IMR-90 (cell line): ENCODE data around the gene MED12L. TPM values are rescaled to one million over a fixed set of nuclear protein-coding genes. Genes with fewer than 3 reads are reported as not detected.

Source experiments
- ATAC-seq: fragments of 200-7000 bp; cut with Tn5 transposase; 2 replicates; pipeline ENCODE4 v1.9.1; 2020; ENCODE audit warnings: low read depth, mild to moderate bottlenecking, moderate library complexity
- BruUV-seq: library from RNA; stranded (reverse); fragments of 400-500 nt; replicated peaks from 2 replicates; lab custom pipeline; 2021; lab: Mats Ljungman, UMichigan
- CTCF ChIA-PET: fragments of 300-600 bp; formaldehyde crosslinking; extraction: SDS; loops from one replicate; lab custom pipeline; 2021; ENCODE audit warnings: antibody characterized with exemption; lab: Yijun Ruan, JAX
- POLR2A ChIA-PET: fragments of 300-600 bp; sonication (Branson Sonifier 250); formaldehyde crosslinking; loops from one replicate; lab custom pipeline; 2022; ENCODE audit warnings: antibody characterized with exemption; ENCODE audit not compliant: unreplicated experiment; lab: Charles Lee
- DNase-seq: peaks from one replicate; pipeline ENCODE4 v3.0.0; 2013
- H2AFZ ChIP-seq: replicated peaks from 2 replicates; pipeline ENCODE3; 2013; ENCODE audit warnings: low read length, mild to moderate bottlenecking; ENCODE audit not compliant: poor library complexity
- H2AK5ac ChIP-seq: 2 replicates; pipeline ENCODE4 v1.6.1; 2013; ENCODE audit warnings: low read depth, low read length, inconsistent platforms
- H2AK9ac ChIP-seq: replicated peaks from 2 replicates; pipeline ENCODE3; 2013; ENCODE audit warnings: mild to moderate bottlenecking, low read depth, low read length, moderate library complexity; ENCODE audit not compliant: poor library complexity
- H2BK120ac ChIP-seq: 2 replicates; pipeline ENCODE4 v1.6.1; 2013; ENCODE audit warnings: low read depth, low read length, inconsistent platforms
- H2BK15ac ChIP-seq: 3 replicates; pipeline ENCODE4 v1.6.1; 2013; ENCODE audit warnings: low read depth, low read length, inconsistent platforms
- H2BK20ac ChIP-seq: 2 replicates; pipeline ENCODE4 v1.6.1; 2013; ENCODE audit warnings: low read depth, mild to moderate bottlenecking, inconsistent platforms, low read length, moderate library complexity
- H2BK5ac ChIP-seq: 2 replicates; pipeline ENCODE4 v1.6.1; 2013; ENCODE audit warnings: mild to moderate bottlenecking, low read depth, low read length, inconsistent platforms; ENCODE audit not compliant: poor library complexity, severe bottlenecking
- H3K14ac ChIP-seq: replicated peaks from 2 replicates; pipeline ENCODE4 v1.6.1; 2013; ENCODE audit warnings: low read depth, low read length, inconsistent platforms
- H3K18ac ChIP-seq: 2 replicates; pipeline ENCODE4 v1.6.1; 2013; ENCODE audit warnings: low read depth, low read length, control low read depth
- H3K23ac ChIP-seq: 2 replicates; pipeline ENCODE4 v1.6.1; 2013; ENCODE audit warnings: low read depth, low read length, inconsistent platforms
- H3K27ac ChIP-seq: 2 replicates; pipeline ENCODE4 v1.5.1; 2013; ENCODE audit warnings: mild to moderate bottlenecking, control low read depth, low read length; ENCODE audit not compliant: insufficient read depth
- H3K27me3 ChIP-seq: 2 replicates; pipeline ENCODE4 v1.6.1; 2013; ENCODE audit warnings: low read length; ENCODE audit not compliant: control insufficient read depth, insufficient read depth
- H3K36me3 ChIP-seq: 2 replicates; pipeline ENCODE4 v1.6.1; 2013; ENCODE audit warnings: low read length, mixed read lengths; ENCODE audit not compliant: control insufficient read depth, insufficient read depth
- H3K4ac ChIP-seq: 2 replicates; pipeline ENCODE4 v1.6.1; 2013; ENCODE audit warnings: low read depth, low read length, inconsistent platforms
- H3K4me1 ChIP-seq: 2 replicates; pipeline ENCODE4 v1.6.1; 2013; ENCODE audit warnings: low read length, mixed read lengths; ENCODE audit not compliant: control insufficient read depth, insufficient read depth
- H3K4me2 ChIP-seq: 2 replicates; pipeline ENCODE4 v1.6.1; 2013; ENCODE audit warnings: low read depth, mild to moderate bottlenecking, control low read depth, low read length, moderate library complexity
- H3K4me3 ChIP-seq: 2 replicates; pipeline ENCODE4 v1.5.1; 2013; ENCODE audit warnings: low read depth, mild to moderate bottlenecking, control low read depth, low read length, moderate library complexity; ENCODE audit not compliant: insufficient read depth
- H3K56ac ChIP-seq: 2 replicates; pipeline ENCODE4 v1.6.1; 2013; ENCODE audit warnings: low read length, inconsistent platforms; ENCODE audit not compliant: insufficient read depth; ENCODE audit errors: extremely low read depth
- H3K79me1 ChIP-seq, 2 experiments: 2 replicates each; pipeline ENCODE4 v1.6.1; 2013; ENCODE audit warnings: low read length in 2 of 2, inconsistent platforms in 1 of 2, low read depth in 1 of 2
- H3K9ac ChIP-seq: 2 replicates; pipeline ENCODE4 v1.6.1; 2013; ENCODE audit warnings: low read depth, low read length, control low read depth
- H3K9me1 ChIP-seq: 2 replicates; pipeline ENCODE4 v1.6.1; 2013; ENCODE audit warnings: low read length, inconsistent platforms; ENCODE audit not compliant: insufficient read depth
- H3K9me3 ChIP-seq: 2 replicates; pipeline ENCODE4 v1.6.1; 2013; ENCODE audit warnings: low read length; ENCODE audit not compliant: control insufficient read depth, insufficient read depth
- H4K20me1 ChIP-seq: 2 replicates; pipeline ENCODE4 v1.6.1; 2013; ENCODE audit warnings: low read length, inconsistent platforms; ENCODE audit not compliant: insufficient read depth
- H4K5ac ChIP-seq: 2 replicates; pipeline ENCODE4 v1.6.1; 2013; ENCODE audit warnings: mild to moderate bottlenecking, low read depth, low read length, control low read depth
- H4K8ac ChIP-seq, 2 experiments: 2 replicates each; pipeline ENCODE4 v1.6.1; 2013; ENCODE audit warnings: low read depth in 2 of 2, low read length in 2 of 2, control low read depth in 1 of 2, inconsistent platforms in 1 of 2
- H4K91ac ChIP-seq: 2 replicates; pipeline ENCODE4 v1.6.1; 2013; ENCODE audit warnings: low read depth, low read length, inconsistent platforms; ENCODE audit not compliant: insufficient read depth
- BHLHE40 ChIP-seq: fragments of 150-350 bp; IDR thresholded peaks from 2 replicates; pipeline ENCODE4 v1.6.1; 2016; ENCODE audit warnings: mild to moderate bottlenecking, low read depth, low read length
- CEBPB ChIP-seq: IDR thresholded peaks from 2 replicates; pipeline ENCODE4 v1.6.1; 2012; ENCODE audit warnings: low read depth, low read length, improper control_type of control experiment
- CHD1 ChIP-seq: IDR thresholded peaks from 2 replicates; pipeline ENCODE4 v1.6.1; 2012; ENCODE audit warnings: low read depth, low read length, improper control_type of control experiment
- CTCF ChIP-seq: conservative IDR thresholded peaks from 2 replicates; pipeline ENCODE4 v1.5.1; 2012; ENCODE audit warnings: mild to moderate bottlenecking, low read depth, low read length, improper control_type of control experiment
- ELK1 ChIP-seq: fragments of 150-350 bp; IDR thresholded peaks from 2 replicates; pipeline ENCODE4 v1.6.1; 2016; ENCODE audit warnings: low read depth, mild to moderate bottlenecking, low read length, moderate library complexity, borderline replicate concordance
- FOS ChIP-seq: fragments of 150-350 bp; IDR thresholded peaks from 2 replicates; pipeline ENCODE4 v1.6.1; 2016; ENCODE audit warnings: low read depth, low read length
- MAFK ChIP-seq: IDR thresholded peaks from 2 replicates; pipeline ENCODE4 v1.6.1; 2012; ENCODE audit warnings: low read depth, low read length, improper control_type of control experiment
- MAZ ChIP-seq: IDR thresholded peaks from 2 replicates; pipeline ENCODE4 v1.6.1; 2012; ENCODE audit warnings: low read depth, mild to moderate bottlenecking, low read length, improper control_type of control experiment, moderate library complexity, borderline replicate concordance
- MXI1 ChIP-seq: IDR thresholded peaks from 2 replicates; pipeline ENCODE4 v1.6.1; 2012; ENCODE audit warnings: low read depth, mild to moderate bottlenecking, low read length, moderate library complexity, borderline replicate concordance
- NFE2L2 ChIP-seq: fragments of 150-350 bp; IDR thresholded peaks from 2 replicates; pipeline ENCODE4 v1.6.1; 2016; ENCODE audit warnings: low read depth, mild to moderate bottlenecking, low read length
- POLR2A ChIP-seq: IDR thresholded peaks from 2 replicates; pipeline ENCODE4 v1.6.1; 2012; ENCODE audit warnings: mild to moderate bottlenecking, low read depth, low read length
- RAD21 ChIP-seq: IDR thresholded peaks from 2 replicates; pipeline ENCODE4 v1.6.1; 2012; ENCODE audit warnings: low read length, improper control_type of control experiment
- RCOR1 ChIP-seq: IDR thresholded peaks from 2 replicates; pipeline ENCODE4 v1.6.1; 2012; ENCODE audit warnings: mild to moderate bottlenecking, low read length, improper control_type of control experiment; ENCODE audit not compliant: insufficient replicate concordance
- RFX5 ChIP-seq: IDR thresholded peaks from 2 replicates; pipeline ENCODE4 v1.8.0; 2012; ENCODE audit warnings: low read depth, mild to moderate bottlenecking, low read length, moderate library complexity
- SMC3 ChIP-seq: fragments of 150-350 bp; IDR thresholded peaks from 2 replicates; pipeline ENCODE4 v1.6.1; 2016; ENCODE audit warnings: low read depth, mild to moderate bottlenecking, antibody characterized with exemption, low read length, moderate library complexity
- USF2 ChIP-seq: fragments of 150-350 bp; IDR thresholded peaks from 2 replicates; pipeline ENCODE4 v1.6.1; 2017; ENCODE audit warnings: mild to moderate bottlenecking, antibody characterized with exemption, low read length, low read depth
- WGBS, 2 experiments: methylation state at CpG; one replicate each; pipeline versions ENCODE4 v1.1.5 to v1.1.7; 2013; ENCODE audit warnings: missing lambda C conversion rate in 2 of 2; ENCODE audit not compliant: insufficient read length in 1 of 2; ENCODE audit errors: extremely low coverage in 2 of 2; 5-methylcytosine and 5-hydroxymethylcytosine counted together
- dilution Hi-C: fragments of 300-500 bp; cut with HindIII; formaldehyde crosslinking; loops from one replicate; pipeline ENCODE4 v1.14.3; 2018; ENCODE audit warnings: low sequenced_read_pairs; ENCODE audit not compliant: unreplicated experiment
- in situ Hi-C: fragments of 300-500 bp; cut with MboI; formaldehyde crosslinking; loops from 3 replicates; pipeline ENCODE4 v1.14.3; 2019; ENCODE audit warnings: low sequenced_read_pairs, inconsistent platforms, mixed read lengths
- intact Hi-C: fragments of 100-400 bp; cut with micrococcal nuclease; formaldehyde crosslinking; loops from 2 replicates; pipeline ENCODE4 v1.10.0; 2022
- polyA plus RNA-seq, 3 experiments: library from polyadenylated mRNA; depleted of rRNA; stranded (reverse); fragments of >200 nt; gene quantifications; 2 replicates each; pipeline ENCODE4 v1.2.3, GENCODE V29; 2012; ENCODE audit warnings: low replicate concordance in 1 of 3
- total RNA-seq: library from RNA; depleted of rRNA; stranded (reverse); fragments of >200 nt; gene quantifications from 2 replicates; pipeline ENCODE4 v1.2.3, GENCODE V29; 2012

Gene MED12L
- total and polyA plus RNA-seq, 2 of the 4 experiments (the other 2 are of a cell fraction), result 0.05 to 0.18 TPM

- CTCF ChIA-PET, result interaction anchor here (0.7 to 1.4 kb wide), 2 partner anchors 51 to 1054 kb away, joined by 3 read pairs; no protein-coding TSS in a partner anchor
- Histone ChIP-seq H3K56ac (no peak overlapping the region), H4K20me1 (no peaks in the 10 kb centered on the region), H2AK5ac (no peak overlapping the region), H3K4ac (no peak overlapping the region), H3K18ac (no peak overlapping the region), H2BK120ac (no peak overlapping the region), H3K4me2 (peak overlapping the region; percentile 27; the same call in 1 of the 2 replicates), H3K4me1 (peaks cover 5% of the 10 kb centered on the region; the same call in 1 of the 2 replicates), H3K9ac (no peak overlapping the region), H3K79me1 (no peaks in the 10 kb centered on the region), H3K27me3 (no peaks in the 10 kb centered on the region), H2AFZ (no peak overlapping the region), H3K23ac (no peak overlapping the region), H2AK9ac (no peak overlapping the region), H2BK5ac (no peak overlapping the region), H3K27ac (no peak overlapping the region), H3K14ac (no peak overlapping the region), H4K5ac (no peak overlapping the region), H3K4me3 (no peak overlapping the region), H3K9me1 (peaks cover 6% of the 10 kb centered on the region; the same call in 1 of the 2 replicates), H3K36me3 (no peaks in the 10 kb centered on the region), H4K8ac (no peak overlapping the region), H4K91ac (no peak overlapping the region), H3K9me3 (peaks cover 3% of the 10 kb centered on the region), H2BK20ac (no peak overlapping the region), H2BK15ac (no peak overlapping the region)
- no TSS peak for BruUV-seq
- WGBS, 2 experiments, result no CpG with 5 or more reads among the region's 1 CpG
- TF ChIP-seq POLR2A (no peak), RFX5 (no peak), NFE2L2 (no peak), MAFK (peak; percentile 45; the same call in 1 of the 2 replicates), ELK1 (no peak), CHD1 (no peak), BHLHE40 (peak; percentile 40; the same call in 1 of the 2 replicates), RAD21 (no peak), CEBPB (peak; percentile 66; the same call in 1 of the 2 replicates), USF2 (no peak), CTCF (no peak), FOS (peak; percentile 84), MAZ (no peak), RCOR1 (peak; percentile 54), MXI1 (no peak), SMC3 (no peak)
- POLR2A ChIA-PET, result no interaction called here
- in situ Hi-C loops (no loop called here), dilution Hi-C loops (no loop called here), intact Hi-C loops (no loop called here)
- ATAC-seq (peak; percentile 87), DNase-seq (peak; percentile 87)
Measured at GRCh38 chr3:151219056-151219455, 133.6 kb downstream of the MED12L start.
